HG02840 (cell line): ENCODE results near the gene SZT2.
A peak's percentile ranks its signal among the peaks of the same experiment; 100 is the strongest.

Experiments
- ATAC-seq: cut with Tn5 transposase; IDR thresholded peaks from one replicate; pipeline ENCODE4 v1.9.1; 2021; ENCODE audit warnings: mild to moderate bottlenecking, moderate library complexity, moderate number of reproducible peaks; ENCODE audit not compliant: unreplicated experiment, low FRiP score

The SZT2 gene

DNA sequence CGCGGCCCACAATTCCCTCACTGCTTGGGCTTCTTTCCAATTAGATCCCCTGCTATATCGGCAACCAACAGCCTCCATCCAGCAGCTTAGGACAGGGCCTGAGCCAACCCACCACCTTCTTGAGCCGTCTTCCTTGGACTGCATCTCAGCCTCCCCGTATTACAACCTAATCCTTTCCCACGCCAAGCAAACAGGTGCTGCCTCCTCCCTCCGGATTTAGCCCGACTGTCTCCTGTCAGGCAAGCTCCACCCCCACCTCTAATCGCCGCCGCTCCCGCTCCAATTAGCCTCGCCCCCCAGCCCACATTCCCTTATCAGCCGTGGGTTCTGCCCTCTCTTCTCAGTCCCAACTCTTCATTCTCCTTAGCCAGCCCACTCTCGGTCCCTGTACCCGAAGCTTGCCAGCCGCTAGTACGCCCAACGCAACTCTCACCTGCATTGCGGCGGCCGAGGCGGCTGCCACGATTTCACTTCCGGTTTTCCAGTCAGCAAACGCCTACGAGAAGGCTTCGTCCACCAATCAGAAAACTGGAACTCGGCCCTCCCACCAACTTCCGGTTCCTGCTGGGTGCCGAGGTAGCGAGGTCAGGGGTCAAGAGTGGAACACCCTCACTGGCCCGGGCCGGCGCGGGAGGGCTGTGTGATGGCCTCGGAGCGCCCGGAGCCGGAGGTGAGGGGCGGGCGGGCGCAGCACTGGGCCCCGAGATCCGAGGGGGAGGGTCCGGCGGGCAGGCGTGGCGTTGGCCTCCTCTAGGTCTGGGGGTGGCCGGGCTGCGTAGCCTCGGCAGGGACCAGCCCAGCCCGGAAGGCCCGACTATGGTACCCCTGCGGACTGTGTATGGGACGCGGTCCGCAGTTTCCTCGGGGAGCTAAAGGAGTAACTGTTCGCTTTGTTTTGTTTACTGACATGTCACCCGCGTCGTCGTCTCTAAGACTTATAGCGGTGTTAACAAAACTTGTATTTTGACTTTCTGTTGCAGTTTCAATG, at the start of gene SZT2, which contains the start of gene MED8:
Gene SZT2 (plus strand): TSS at position 574 of the 988 bp plus-strand sequence. CDS start 70 bp downstream, at position 644.
Gene MED8 (minus strand): TSS at position 475 of the 988 bp plus-strand sequence. CDS start 36 bp downstream, at position 439.
- peak; percentile 83 for ATAC-seq

DNA sequence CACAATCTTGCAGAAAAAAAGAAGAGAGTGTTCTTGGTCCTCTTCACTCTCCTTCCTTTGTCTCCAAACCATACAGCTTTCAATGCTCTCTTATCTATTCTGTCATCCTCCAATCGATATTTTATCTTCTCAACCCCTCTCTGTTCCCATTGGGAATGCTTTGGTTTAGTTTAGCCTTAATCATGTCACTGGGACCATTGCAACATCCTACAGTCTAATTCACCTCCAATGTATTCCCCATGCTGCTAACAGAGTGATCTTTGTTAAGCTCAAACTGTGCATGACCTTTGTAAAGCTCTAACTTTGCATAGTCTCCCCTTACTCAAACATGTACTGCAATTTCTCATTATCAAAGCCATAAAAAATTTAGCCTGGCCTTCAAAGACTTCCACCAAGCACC, 49.1 kb upstream of the SZT2 start:
- ATAC-seq: no peak

DNA sequence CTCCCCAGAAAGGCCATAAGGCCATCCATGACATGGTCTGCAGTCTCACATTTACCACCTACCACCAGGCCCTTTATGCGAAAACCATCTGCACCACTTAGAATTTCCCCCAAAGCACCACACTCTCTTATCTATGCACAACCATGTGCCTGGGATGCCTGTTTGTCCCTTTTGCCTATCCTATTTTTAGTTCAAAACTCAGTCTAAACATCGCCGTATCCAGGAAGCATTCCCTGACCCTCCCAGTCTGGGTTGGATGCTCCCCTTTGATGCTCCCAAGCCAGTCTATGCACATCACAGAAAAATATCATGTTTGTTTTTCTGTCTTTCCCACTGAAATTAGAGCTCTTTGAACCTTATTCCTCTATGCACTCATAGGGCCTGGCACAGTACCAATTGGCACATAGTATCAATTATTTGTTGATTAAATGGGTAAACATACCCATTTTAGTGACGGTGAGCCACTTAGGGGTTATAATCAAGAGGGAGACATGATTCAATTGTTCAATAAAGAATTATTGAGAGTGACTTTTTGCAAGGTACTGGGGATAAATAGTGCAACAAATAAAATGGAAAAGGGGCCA, 45.3 kb upstream of the SZT2 start:
- ATAC-seq: no peak

DNA sequence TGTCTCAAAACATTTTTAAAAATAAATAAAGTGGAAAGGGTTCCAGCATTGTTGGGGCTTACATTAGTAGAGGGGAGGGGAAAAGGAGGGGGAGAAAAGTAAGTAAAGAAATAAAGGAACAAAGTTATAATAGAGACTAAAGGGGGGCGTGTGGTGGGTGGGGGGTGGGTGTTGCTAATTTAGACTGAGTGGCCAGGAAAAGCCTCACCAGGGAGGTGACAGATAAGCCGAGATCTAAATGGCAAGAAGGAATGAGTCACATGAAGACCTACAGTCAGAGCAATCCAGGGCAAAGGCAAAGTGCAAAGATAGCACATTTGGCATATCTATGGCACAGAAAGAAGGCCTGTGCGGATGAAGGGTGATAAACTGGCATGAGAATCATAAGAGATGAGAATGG, 44.6 kb upstream of the SZT2 start:
- ATAC-seq: no peak

DNA sequence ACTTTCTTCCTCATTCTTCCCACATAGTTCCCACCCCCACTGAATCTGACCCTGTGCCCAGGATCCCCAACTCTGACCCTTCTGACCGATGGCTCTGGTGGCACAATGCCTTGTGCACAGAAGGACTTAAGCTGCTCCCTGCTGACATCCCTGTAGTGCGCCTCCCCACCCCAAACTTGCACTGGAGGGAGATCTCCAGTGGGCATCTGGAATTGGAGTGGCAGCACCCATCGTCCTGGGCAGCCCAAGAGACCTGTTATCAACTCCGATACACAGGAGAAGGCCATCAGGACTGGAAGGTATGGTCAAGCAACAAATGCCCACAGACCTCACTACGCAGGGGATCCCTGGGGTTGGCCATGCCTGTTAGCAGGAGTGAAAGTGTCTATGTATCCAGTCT, 43.1 kb upstream of the SZT2 start:
- no peak for ATAC-seq

DNA sequence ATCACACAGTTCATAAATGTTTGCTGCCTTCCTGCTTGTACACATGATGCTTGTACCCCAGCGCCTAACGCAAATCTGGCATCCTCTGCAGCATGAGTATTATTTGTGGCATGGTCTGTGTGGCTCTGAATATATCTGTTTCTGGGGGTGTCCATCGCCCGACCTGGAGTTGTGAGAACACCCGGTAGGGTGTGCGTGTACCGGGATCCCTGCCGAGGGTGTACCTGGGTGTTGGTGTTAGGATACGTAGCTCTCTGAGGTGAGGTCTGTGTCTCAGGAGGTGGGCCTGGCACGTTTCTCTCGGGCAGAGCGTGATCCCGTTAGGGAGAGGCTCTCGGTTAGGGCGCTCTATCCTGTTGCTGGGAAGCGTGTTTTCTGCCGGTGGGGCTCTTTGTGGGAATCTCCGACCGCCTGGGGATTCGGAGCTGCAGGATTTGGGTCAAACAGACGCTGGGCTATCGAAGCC, 41.3 kb upstream of the SZT2 start:
- ATAC-seq: no peak

DNA sequence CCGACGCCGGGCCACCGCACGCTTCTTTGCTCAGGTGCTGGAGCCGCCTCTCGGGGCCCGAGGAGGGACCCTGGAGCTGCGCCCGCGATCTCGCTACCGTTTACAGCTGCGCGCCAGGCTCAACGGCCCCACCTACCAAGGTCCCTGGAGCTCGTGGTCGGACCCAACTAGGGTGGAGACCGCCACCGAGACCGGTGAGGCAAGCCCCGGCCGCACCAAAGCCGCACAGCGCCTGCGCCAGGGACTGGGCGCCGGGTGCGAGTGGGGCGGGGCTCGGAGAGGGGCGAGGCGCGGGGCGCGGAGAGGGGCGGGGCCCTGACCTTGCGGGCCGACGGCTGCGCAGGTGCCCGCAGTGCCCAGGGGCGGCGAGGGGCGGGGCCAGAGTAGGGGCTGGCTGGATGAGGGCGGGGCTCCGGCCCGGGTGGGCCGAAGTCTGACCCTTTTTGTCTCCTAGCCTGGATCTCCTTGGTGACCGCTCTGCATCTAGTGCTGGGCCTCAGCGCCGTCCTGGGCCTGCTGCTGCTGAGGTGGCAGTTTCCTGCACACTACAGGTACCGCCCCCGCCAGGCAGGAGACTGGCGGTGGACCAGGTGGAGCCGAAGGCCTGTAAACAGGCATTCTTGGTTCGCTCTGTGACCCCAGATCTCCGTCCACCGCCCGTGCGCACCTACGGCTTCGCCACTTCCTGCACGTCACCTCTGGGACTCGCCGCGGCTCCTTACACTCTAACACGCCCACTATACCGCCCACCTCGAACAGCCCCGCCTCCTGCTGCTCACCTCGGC, 40.7 kb upstream of the SZT2 start:
- no peak for ATAC-seq

DNA sequence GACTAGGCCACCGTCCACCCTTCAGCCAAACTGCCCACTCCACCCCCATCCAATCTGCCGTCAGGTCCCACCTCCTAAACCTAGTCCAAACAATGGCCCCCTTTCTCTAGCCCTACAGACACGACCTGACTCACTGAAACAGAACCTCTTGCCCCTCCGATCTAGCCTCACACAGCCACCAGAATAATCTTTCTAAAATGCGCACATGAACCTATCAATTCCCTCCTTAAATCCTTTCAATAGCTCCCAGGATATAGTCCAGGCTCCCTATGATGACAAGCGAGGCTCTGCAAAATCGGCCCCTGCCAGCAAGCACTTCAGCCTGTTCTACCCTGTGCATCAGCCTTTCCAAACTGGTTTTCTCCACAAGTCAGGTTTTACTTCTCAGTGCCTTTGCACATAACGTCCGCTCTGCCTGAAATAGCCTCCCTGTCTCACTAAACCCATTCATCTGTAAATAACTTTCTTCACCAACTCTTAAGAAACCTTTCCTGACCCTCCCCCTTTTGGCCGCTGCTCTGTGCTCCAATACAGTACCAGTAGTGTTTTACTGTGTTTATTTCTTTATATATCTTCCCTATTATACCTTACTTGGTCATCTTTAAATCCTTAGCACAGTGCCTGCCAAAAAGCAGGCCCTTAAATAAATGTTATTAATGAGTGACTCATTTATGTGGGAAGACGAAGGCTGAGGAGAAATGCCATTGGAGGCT, 39.9 kb upstream of the SZT2 start:
- ATAC-seq: no peak

DNA sequence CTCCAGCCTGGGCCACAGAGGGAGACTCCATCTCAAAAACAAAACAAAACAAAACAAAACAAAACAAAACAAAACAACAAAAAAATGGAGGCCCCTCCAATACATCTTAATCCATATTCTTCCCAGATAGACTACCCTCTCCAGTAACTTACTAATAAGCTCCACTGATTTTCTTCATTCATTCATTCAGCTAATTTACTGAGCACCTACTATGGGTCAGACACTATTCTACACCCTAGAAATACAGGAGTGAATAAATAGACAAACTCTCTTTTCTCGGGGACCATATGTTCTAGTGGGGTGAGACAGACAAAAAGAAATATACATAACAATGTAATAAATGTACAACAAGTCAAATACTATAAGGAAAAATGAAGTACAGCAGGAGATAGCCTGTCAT, 38.7 kb upstream of the SZT2 start:
- ATAC-seq: no peak

DNA sequence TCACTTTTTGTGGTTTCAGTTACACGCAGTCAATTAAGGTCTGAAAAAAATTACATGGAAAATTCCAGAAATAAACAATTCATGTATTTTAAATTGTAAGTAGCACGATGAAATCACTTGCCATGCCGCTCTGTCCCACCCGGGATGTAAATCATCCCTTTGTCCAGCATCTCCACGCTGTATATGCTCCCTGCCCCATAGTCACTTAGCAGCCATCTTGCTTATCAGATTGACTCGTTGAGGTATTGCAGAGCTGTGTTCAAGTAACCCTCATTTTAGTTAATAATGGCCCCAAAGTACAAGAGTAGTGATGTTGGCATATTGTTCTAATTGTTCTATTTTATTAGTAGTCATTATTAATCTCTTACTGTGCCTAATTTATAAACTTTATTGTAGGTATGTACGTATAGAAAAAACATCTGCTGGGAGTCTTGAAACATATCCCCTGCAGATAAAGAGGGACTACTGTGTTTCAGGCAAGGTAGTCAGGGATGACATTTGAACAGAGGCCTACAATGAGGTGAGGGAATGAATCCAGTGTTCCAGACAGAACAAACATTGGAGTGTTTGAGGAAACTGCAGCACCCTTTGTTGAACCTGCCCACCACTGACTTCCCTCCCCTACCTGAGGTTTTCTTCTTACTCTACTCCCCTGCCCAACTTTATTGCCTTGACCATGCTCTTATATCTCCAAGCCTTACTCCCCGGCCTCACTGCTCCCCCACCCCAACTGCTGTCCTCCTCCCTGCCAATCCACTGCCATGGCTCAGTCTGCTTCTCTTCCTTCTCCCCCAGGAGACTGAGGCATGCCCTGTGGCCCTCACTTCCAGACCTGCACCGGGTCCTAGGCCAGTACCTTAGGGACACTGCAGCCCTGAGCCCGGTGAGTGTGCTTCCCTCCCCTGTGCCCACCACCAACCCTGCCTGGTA, 38.0 kb upstream of the SZT2 start:
- ATAC-seq: no peak

DNA sequence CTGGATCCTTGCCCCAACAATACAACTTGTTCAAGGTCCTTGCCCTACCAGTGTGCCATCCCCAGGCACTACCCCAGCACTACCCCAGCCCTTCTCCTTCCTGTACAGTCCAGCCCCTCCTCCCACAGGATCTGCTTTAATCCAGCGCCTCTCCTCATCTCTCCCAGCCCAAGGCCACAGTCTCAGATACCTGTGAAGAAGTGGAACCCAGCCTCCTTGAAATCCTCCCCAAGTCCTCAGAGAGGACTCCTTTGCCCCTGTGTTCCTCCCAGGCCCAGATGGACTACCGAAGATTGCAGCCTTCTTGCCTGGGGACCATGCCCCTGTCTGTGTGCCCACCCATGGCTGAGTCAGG, 37.4 kb upstream of the SZT2 start:
- no peak for ATAC-seq

DNA sequence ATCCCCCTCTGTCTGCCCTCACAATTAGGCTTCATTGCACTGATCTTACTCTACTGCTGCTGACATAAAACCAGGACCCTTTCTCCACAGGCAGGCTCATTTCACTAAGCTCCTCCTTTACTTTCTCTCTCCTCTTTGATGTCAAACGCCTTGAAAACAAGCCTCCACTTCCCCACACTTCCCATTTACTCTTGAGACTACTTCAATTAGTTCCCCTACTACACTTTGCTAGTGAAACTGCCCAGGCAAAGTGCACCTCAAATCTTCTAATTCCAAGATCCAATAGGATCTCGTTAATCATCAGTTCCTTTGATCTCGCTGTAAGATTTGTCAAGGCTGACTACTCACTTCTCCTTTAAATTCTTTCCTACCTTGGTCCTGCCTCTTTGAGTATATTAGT, 36.8 kb upstream of the SZT2 start:
- no peak for ATAC-seq

DNA sequence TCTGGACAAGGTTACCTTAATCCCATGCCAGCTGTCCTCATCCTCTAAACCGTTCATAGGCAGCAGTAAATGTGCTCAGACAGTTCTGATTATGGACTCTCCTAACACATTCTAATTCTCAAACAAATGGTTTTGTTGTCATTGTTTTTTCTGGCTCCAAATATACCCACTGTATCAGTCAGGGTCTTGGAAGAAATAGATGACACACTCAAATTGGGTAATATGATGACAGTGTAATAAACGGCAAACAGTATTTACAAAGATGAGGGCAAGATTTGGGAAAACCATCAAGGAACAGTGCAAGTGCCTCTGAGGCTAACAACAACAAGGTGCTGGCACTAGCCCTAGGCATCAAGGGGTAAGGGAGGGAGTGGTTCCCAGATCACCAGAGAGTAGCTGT, 35.2 kb upstream of the SZT2 start:
- ATAC-seq: no peak

DNA sequence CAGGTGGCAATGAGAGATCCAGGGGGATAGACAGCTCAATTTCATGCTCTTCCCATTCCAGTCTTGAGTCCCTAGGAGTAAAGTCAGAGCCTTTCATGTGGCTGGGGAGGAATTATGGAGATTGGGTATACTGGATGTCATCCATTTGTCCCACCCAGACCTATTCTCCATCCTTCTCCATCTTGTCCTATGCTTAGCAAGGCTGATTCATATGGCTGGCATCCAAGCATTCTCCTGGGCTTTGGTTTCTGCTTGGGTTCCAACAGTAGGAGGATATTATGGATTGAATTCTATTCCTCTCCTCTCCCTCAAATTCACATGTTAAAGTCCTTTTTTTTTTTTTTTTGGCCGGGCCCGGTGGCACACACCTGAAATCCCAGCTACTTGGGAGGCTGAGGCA, 34.8 kb upstream of the SZT2 start:
- no peak for ATAC-seq

DNA sequence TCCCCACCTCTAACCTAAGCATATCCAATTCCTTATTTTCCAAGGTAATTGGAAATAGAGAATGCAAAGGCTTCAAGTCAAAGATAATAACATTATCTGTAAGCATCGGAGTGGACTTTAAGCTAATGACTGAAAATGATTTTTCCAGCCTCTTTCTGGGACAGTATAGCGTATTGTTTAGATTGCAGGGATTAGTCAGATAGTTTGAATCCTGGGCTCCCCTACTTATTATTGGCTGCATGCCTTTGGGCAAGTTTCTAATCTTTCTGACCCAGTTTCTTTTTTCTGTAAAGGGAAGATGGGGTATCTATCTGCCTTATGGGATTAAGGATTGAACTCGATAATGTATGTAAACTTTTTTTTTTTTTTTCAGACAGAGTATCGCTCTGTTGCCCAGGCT, 32.4 kb upstream of the SZT2 start:
- ATAC-seq: no peak

DNA sequence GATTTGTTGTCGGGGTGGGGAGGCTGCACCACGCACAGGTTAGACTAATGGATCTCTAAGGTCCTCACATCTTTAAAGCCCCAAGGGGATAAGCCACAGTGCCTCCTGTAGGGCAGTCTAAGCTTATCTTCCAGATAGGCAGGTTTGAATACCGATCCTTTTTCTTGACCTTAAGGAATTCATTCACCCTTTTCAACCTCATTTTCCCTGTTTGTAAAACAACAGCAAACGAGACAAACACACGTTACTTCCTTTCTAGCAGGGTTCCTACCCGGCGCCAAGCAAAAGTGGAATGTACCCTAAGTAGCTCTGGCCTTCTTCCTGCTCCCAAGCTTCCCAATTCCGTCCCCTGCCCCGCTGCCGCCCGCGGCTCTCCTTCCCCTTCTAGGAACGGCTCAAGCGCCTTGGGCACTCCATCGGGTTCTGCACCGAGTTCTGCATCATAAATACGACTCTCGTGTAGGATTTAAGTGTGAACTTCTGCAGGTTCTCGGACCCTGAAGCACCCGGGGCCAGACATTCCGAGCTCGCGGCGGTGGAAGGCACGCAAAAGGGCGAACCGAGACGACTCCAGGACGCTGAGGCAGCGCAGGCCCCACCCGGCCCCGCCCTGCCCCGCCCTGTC, 31.5 kb upstream of the SZT2 start:
- ATAC-seq: no peak

DNA sequence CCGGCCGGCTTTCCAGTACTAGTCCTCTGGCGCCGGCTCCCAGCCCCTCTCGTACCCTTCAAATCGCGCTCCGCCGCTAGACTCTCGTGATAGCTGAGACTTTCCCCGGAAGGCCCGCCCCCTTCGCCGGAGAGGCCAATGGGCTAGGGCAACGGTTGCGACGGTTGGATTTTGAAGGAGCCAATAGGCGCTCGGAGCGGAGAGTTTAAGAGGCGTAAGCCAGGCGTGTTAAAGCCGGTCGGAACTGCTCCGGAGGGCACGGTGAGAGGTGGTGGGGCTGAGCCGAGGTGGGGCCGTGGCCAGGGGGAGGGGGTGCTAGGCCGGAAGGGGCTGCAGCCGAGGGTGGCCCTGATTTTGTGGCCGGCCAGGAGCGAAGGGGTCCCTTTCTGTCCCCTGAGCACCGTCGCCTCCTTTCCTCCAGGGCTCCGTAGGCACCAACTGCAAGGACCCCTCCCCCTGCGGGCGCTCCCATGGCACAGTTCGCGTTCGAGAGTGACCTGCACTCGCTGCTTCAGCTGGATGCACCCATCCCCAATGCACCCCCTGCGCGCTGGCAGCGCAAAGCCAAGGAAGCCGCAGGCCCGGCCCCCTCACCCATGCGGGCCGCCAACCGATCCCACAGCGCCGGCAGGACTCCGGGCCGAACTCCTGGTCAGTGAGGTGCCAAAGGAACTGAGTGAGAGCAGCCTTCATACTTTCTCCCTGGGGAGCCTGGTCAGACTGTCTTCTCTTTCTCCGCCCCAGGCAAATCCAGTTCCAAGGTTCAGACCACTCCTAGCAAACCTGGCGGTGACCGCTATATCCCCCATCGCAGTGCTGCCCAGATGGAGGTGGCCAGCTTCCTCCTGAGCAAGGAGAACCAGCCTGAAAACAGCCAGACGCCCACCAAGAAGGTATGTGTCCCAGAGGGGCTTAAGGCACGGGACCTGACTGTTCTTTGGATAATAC, 30.7 kb upstream of the SZT2 start, which contains the start of gene CDC20:
Gene CDC20 (plus strand): TSS at position 236 of the 948 bp plus-strand sequence. CDS start 235 bp downstream, at position 471.
- peak; percentile 94 for ATAC-seq

DNA sequence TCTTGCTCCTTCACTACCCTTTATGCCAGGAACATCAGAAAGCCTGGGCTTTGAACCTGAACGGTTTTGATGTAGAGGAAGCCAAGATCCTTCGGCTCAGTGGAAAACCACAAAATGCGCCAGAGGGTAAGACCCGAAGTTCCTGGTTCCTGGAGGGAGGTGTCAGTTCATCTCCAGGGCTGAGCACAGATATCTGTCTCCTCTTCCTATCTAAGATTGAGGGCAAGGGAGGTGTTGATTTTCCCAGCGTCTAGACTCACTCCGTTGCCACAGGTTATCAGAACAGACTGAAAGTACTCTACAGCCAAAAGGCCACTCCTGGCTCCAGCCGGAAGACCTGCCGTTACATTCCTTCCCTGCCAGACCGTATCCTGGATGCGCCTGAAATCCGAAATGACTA, 30.0 kb upstream of the SZT2 start:
- ATAC-seq: no peak
